ENCODE measurements around the gene RDH8. TPM values are rescaled to one million over a fixed set of nuclear protein-coding genes. Genes with fewer than 3 reads are reported as not detected.

The RDH8 gene
- total RNA-seq, 2 donors from 2014 or later, result not detected

DNA sequence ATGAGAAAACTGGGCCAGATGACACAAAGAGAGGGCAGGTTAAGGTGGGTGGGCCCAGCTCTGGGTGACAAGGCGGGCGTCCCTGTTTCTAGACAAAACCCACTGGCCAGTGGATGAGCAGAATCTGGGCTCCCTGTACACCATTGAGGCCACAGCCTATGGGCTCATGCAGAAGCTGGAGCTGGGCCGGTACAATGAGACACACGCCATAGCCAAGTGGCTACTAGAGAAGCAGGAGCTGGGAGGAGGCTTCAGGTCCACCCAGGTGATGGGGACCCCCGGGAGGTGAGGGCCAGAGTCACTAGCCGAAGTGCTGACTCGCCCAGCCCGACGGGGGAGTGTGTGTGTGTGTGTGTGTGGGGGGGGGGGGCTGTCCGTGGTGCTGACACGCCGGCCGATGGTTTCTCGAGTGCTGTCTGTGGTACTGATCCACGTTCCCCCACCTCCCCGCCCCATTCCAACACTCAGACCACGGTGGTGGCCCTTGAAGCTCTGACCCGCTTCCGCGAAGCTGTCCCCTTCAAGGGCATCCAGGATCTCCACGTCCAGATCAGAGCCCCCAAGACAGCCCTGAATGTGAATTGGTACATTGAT, 48.5 kb downstream of the RDH8 start:
- no peak for ATAC-seq
- H3K9me3 Mint-ChIP-seq, result no peaks in the 10 kb centered on the region
- H3K27ac Mint-ChIP-seq, result no peak overlapping the region
- no peaks in the 10 kb centered on the region for H3K36me3 Mint-ChIP-seq
- no peak for DNase-seq (ENCODE audit: low spot score in 2 of 2)

- H3K36me3 Mint-ChIP-seq, result no peaks in the 10 kb centered on the region
- peak overlapping the region in 1 of 2 donors; percentile 27 for H3K27ac Mint-ChIP-seq
- no peak for DNase-seq (ENCODE audit: low spot score in 2 of 2)
- peak in 1 of 2 donors; percentile 62 for ATAC-seq
- H3K9me3 Mint-ChIP-seq, result peaks cover 0 to 3% of the 10 kb centered on the region in 2 donors
Measured at GRCh38 chr19:10068205-10068604, 54.9 kb downstream of the RDH8 start.

DNA sequence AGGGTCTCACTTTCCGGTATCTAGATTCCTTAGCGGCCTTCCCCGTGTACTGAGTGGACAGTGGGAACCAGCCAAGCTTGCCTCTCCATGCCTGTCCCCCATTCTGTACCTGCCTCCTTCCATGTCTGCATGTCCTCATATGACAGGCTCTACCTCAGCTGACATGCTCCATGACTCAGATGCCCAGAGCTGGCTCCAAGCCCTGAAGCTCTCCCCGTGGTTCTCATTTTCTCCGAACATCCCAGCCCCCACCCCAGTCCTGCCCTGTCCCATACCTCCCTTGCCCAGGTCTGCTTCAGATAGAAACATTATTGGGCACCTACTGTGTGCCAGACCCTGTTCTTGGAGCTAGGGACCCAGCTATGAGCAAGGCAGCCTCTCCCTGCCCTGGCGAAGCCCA, 55.8 kb downstream of the RDH8 start:
- ATAC-seq (no peak), DNase-seq (ENCODE audit: low spot score in 2 of 2) (no peak)
- Mint-ChIP-seq H3K9me3 (peaks cover 0 to 5% of the 10 kb centered on the region in 2 donors), H3K27ac (no peak overlapping the region), H3K36me3 (no peaks in the 10 kb centered on the region)

DNA sequence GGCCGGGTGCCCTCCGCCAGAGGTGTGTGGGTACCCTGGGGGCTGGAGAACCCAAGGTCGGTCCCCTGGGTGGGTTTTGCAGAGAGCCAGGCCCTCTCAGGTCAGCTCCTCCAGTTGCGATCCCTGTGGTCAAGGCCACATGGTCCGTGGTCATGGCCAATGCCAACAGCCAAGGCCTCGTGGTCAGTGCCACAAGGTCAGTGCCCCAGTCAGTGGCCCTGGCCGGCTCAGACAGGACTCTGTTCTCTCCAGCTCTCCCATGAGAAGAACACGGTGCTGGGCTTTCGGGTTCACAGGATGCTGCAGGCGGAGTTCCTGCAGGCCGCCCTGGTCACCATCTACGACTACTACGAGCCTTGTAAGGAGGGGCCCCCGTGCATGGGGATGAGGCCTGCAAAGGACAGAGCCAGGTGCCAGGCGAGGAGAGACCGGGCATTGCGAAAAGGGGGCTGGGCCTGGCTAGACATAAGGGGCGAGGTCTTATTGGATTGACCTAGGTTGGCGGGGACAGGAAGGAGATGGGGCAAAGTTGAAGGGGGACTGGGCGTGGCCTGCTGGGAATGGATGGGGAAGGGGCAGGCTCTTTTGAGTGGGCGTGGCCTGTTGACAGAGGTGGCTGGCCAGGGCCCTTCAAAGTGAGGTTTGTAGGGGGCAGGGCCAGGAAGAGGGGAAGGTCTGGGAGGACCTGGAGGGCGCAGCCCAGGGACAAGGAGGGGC, 57.6 kb downstream of the RDH8 start:
- H3K27ac Mint-ChIP-seq, result no peak overlapping the region
- ATAC-seq, result no peak

More for the DNA sequence above, 57.6 kb downstream of the RDH8 start:
- no peak for DNase-seq (ENCODE audit: low spot score in 2 of 2)
- Mint-ChIP-seq H3K36me3 (no peaks in the 10 kb centered on the region), H3K9me3 (peaks cover 0 to 5% of the 10 kb centered on the region in 2 donors)

Other genes with a start within 250 kb of the RDH8 start
- 1 to 10 TPM; 5.2 to 5.8 TPM for gene ZNF846, start 244.7 kb upstream of the RDH8 start, total RNA-seq
- 10 to 100 TPM; 30.7 to 36.0 TPM for gene FBXL12, start 194.4 kb upstream of the RDH8 start, total RNA-seq
- 100 to 1,000 TPM; 268 to 366 TPM for gene UBL5, start 185.6 kb upstream of the RDH8 start, total RNA-seq
- gene PIN1, start 178.2 kb upstream of the RDH8 start, total RNA-seq, result 100 to 1,000 TPM in 1 of 2 donors, 10 to 100 TPM in 1; 75.7 to 100 TPM
- 1 to 10 TPM; 1.7 to 5.0 TPM for gene OLFM2, start 77.0 kb upstream of the RDH8 start, total RNA-seq
- gene COL5A3, start 3.0 kb upstream of the RDH8 start, total RNA-seq, result under 1 TPM; 0.12 to 0.87 TPM
- 10 to 100 TPM; 56.5 to 76.1 TPM for gene SHFL, start 72.8 kb downstream of the RDH8 start, total RNA-seq
- gene ANGPTL6, start 89.2 kb downstream of the RDH8 start, total RNA-seq, result 10 to 100 TPM in 1 of 2 donors, 1 to 10 TPM in 1; 9.1 to 17.1 TPM
- gene PPAN, start 92.9 kb downstream of the RDH8 start, total RNA-seq, result 100 to 1,000 TPM in 1 of 2 donors, 10 to 100 TPM in 1; 52.7 to 209 TPM
- gene P2RY11, start 98.2 kb downstream of the RDH8 start, total RNA-seq, result 100 to 1,000 TPM in 1 of 2 donors, 10 to 100 TPM in 1; 18.1 to 101 TPM
- 100 to 1,000 TPM; 223 to 292 TPM for gene EIF3G, start 106.4 kb downstream of the RDH8 start, total RNA-seq
- gene DNMT1, start 181.5 kb downstream of the RDH8 start, total RNA-seq, result 100 to 1,000 TPM; 416 to 456 TPM
- gene S1PR2, start 217.8 kb downstream of the RDH8 start, total RNA-seq, result 1 to 10 TPM; 7.7 to 8.0 TPM
- gene MRPL4, start 238.7 kb downstream of the RDH8 start, total RNA-seq, result 100 to 1,000 TPM in 1 of 2 donors, 10 to 100 TPM in 1; 79.0 to 121 TPM

Data from activated naive CD4-positive, alpha-beta T cell treated with anti-CD3 and anti-CD28 coated beads, Interleukin-2, amount 50 U/mL, for 72 hours (primary cell).